ENCODE data around the gene TFR2. TPM values are rescaled to one million over a fixed set of nuclear protein-coding genes. Genes with fewer than 3 reads are reported as not detected.
"Not testable (repeated sequence)": the region's sequence is repeated elsewhere in the genome, so short reads cannot be mapped to it uniquely, and the experiment has no call there.

The TFR2 gene
- total RNA-seq, 1 donor from 2014 or later, result 0.33 TPM

DNA sequence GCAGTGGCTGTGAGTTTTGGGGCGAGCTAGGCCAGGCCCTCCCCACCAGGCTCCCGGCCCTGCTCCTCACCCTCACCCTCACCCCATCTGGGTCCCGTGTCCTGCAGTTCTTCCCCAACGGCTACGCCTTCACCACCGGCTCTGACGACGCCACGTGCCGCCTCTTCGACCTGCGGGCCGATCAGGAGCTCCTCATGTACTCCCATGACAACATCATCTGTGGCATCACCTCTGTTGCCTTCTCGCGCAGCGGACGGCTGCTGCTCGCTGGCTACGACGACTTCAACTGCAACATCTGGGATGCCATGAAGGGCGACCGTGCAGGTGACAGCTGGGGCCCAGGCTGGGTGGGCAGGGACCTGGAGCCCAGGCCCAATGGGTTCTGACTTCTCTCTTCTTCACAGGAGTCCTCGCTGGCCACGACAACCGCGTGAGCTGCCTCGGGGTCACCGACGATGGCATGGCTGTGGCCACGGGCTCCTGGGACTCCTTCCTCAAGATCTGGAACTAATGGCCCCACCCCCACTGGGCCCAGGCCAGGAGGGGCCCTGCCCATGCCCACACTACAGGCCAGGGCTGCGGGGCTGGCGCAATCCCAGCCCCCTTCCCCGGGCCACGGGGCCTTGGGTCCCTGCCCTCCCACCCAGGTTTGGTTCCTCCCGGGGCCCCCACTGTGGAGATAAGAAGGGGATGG lies 37.1 kb upstream of the TFR2 start:
- DNase-seq (ENCODE audit: low read depth, low spot score), result no peak

DNA sequence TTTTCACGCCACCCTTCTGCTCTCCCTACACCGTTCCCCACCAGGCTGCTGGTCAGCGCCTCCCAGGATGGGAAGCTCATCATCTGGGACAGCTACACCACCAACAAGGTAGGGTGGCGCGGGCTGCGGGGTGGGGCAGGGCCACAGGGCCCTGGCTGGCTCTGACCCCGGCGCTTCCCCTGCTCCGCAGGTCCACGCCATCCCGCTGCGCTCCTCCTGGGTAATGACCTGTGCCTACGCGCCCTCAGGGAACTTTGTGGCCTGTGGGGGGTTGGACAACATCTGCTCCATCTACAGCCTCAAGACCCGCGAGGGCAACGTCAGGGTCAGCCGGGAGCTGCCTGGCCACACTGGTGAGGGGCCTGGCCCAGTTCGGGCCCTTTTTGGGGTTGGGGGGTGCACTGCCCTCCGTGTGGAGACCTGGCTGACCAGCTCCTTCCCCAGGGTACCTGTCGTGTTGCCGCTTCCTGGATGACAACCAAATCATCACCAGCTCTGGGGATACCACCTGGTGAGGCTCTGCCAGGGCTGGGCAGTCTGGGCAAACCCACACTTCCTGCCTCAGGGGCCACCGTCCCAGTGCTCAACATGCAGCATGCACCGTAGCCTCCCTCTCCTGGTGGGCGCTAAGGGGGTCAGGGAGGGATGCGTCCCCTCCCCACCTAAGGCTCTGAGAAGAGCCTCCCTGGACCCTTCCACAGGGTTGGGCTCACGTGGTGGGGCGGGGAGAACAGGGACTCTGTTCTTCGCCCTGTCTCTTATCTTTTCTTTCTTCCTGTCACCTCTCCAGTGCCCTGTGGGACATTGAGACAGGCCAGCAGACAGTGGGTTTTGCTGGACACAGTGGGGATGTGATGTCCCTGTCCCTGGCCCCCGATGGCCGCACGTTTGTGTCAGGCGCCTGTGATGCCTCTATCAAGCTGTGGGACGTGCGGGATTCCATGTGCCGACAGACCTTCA lies 36.2 kb upstream of the TFR2 start:
- DNase-seq (ENCODE audit: low read depth, low spot score), result no peak

DNA sequence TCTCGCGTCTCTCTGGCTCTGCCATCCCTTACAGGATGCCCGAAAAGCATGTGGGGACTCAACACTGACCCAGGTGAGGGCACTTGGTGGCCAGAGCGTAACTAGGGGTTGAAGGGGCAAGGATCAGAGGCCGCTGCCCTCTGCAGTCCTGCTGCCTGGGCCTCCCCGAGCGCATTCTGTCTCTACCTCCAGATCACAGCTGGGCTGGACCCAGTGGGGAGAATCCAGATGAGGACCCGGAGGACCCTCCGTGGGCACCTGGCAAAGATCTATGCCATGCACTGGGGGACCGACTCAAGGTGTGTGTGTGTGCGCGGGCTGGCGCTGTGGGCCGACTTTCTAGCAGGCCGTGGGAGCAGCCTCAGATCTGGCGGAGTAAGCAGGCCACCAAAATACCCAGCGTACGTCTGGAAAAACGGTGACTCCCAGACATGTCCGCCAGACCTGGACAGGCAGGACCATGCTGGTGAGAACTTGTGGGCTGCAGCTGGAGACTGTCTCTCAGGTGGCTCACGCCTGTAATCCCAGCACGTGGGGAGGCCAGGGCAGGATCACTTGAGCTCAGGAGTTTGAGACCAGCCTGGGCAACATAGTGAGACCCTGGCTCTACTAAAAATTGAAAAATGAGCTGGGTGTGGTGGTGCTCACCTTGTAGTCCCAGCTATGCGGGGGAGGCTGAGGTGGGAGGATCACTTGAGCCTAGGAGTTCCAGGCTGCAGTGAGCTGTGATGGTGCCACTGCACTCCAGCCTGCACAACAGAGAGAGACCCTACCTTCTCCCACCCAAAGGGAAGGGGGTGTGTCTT lies 35.4 kb upstream of the TFR2 start:
- no peak for DNase-seq (ENCODE audit: low read depth, low spot score)

DNA sequence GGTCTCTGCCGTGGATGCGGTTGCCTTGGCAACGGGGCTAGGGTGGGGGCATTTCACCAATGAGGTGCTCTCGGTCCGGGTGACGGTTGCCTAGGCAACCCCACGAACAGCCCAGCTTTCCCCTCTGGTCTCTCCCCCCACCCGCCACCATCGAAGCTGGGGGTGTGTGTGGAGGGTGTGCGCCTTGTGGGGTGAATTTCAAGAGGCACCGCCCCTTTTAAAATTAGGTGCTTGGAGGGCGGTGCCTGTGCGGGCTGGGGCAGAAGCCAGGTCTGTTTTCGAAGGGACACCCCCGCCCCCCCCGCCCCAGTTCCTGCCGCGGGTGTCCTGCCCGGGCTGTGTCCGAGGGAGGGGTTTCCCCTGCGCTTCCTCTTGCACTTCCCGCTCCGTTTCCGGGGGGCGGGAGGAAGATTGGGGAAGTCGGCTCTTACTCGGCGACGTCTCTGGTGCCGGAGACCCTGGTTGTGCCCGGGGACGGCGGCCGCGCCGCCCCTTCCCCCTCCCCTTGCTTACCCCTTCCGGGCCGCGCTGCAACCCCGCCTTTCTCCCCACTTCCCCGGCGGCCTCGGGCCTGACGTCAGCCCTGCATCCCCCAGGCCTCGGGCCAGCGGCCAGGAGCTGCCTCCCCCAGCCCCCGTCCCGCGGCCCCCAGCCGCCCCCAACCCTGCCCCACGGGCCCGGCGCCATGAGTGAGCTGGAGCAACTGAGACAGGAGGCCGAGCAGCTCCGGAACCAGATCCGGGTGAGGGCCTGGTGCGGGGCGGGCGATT lies 34.4 kb upstream of the TFR2 start:
- DNase-seq (ENCODE audit: low read depth, low spot score), result no peak

DNA sequence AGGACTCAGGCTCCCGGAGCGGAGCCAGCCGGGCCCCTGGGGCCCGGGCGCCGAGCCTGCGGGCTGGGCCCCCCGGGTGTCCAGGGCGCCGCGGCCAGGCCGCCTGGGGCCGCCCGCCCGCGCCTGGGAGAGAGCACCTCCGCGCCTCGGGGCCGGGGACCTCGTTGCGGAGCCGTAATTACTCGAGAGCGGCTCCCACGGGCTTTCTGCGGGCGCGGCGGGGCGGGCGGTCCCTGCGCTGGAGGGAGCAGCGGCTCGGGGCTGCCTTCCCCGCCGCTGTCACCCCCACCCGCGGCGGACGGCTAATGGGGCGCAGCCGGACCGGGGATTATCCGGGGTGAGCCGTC lies 33.7 kb upstream of the TFR2 start:
- no peak for DNase-seq (ENCODE audit: low read depth, low spot score)

DNA sequence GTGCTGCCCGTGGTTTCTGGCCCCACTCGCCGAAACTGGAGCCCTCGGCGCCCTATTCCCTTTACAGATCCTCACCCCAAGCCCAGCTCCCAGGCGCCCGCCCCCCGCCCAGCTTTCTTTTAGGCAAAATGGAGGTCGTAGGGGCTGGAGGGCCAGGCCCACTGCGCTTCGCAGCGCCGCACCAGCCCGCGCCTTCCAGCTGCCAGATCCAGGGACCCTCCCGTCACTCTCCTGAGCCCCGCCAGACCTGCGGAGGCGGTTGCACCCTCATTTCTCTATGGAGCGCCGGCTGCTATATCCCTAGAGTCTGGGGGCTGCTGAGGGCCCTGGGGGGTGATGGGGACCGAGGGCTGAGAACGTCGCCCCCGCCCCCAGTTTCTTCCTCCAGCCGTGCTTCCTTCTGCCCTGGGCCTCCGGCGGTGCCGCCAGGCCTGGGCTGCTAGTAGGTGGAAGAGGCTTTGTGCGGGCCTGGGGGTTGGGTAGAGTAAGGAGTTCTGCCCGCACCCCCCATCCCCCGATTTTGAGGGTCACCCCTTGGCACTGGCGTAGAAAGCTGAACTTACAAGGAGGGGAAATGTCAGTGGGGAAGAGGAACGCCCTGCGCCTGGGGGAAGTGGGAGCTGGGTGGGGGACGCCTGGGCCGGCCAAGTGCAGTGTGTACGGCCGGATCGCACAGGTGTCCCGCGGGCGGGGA lies 33.2 kb upstream of the TFR2 start:
- DNase-seq (ENCODE audit: low read depth, low spot score), result no peak

DNA sequence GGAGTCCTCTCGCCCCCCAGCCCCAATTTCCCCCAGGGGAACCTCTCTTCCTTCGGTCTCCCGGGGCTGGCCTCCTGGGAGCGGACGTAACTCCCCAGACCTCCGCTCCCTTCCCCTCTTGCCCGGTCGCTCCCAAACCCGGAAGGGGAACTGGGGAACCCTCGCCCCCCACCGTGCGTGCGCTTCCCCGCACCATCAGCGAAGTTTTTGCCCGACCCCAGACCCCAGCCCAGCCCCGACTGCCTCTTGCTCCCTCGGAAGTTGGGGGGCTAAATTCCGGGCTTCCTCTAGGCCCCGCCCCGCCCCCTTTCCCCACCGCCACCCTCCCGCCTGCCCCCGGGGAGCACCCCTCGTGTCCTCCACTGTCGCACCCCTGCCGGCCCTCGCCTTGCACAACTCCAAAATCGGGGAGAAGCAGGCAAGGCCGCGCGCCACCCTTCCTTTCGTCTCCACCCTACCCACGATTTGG lies 32.6 kb upstream of the TFR2 start:
- DNase-seq (ENCODE audit: low read depth, low spot score), result no peak

DNA sequence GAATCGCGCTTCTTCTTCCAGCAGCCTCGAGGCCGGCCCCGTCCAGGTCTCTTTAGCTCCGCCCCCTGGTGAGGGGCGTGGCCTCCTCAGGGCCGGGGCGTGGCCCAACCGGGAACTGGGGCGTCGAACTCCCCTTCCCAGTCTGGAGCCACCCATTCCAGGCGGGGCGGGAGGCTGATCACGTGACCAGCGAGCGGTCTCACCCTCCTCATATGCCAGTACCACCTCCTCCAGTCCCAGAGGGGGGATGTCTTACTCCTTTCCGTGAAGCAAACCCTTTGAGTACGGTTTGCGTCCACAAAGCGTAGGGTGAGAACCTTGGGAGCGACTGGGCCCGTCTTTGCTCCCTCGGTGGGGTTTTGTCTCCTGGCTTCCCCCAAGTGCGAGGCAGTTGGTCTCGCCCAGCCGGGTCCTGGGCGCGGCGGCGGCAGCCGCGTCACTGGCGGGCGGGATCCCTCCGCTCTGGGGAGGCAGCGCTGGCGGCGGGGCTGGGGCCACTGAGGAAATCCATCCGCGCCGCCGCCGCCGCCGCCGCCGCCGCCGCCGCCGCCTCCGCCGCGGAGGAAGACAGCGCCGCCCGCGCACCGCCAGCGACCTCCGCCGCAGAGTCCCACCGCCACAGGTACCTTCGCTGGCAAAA lies 32.1 kb upstream of the TFR2 start, which contains the start of gene GNB2:
Gene GNB2 (plus strand): TSS at position 439 of the 640 bp plus-strand sequence. CDS start 2,526 bp downstream, outside the sequence.
- DNase-seq (ENCODE audit: low read depth, low spot score), result peak; percentile 98

DNA sequence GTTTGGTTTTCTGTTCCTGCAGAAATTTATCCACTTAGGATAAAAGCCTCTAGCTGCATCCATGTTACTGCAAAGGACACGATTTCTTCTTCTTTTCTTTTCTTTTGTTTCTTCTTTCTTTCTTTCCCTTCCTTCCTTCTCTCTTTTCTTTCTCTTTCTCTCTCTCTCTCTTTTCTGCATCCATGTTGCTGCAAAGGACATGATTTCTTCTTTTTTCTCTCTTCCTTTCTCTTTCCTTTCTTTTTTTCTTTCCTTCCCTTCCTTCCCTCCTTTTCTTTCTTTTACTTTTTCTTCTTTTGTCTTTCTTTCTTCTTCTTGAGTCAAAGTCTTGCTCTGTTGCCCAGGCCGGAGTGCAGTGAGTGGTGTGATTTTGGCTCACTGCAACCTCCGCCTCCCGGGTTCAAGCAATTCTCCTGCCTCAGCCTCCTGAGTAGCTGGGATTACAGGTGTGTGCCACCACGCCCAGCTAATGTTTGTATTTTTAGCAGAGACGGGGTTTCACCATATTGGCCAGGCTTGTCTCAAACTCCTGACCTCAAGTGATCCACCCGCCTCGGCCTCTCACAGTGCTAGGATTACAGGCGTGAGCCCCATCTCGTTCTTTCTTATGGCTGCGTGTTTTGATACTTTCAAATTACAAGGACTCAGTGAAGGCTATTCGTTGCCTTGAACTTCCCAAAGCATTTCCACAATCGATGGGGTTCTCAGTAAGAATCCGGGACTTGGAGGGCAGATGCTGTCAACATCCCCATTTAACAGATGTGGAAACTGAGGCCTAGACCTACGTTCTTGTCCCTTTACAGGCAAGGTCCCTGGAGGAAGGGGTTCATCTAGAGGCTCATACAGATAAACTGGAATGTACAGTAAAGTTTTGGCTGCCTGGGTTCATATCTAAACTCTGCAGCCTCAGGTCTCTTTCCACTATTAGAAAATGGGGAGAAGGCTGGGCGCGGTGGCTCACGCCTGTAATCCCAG lies 30.3 kb upstream of the TFR2 start:
- DNase-seq (ENCODE audit: low read depth, low spot score), result no peak

DNA sequence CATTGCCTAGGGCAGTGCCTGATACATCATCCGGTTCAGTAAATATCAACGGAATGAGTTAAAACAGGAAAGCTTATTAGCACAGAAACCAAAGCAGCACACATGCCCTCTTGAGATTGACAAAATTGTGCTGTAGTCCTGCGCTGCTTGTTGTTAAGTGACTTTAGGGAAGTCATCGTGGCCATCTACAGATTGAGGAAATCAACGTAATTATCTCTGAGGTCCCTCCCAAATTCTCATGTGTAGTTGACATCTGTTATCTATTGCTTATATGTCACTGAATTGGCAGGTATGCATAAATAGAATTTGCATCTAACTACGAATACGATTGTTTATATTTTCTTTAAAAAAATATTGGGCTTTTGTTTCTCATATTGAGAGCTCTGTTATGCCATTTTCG lies 28.7 kb upstream of the TFR2 start:
- no peak for DNase-seq (ENCODE audit: low read depth, low spot score)

DNA sequence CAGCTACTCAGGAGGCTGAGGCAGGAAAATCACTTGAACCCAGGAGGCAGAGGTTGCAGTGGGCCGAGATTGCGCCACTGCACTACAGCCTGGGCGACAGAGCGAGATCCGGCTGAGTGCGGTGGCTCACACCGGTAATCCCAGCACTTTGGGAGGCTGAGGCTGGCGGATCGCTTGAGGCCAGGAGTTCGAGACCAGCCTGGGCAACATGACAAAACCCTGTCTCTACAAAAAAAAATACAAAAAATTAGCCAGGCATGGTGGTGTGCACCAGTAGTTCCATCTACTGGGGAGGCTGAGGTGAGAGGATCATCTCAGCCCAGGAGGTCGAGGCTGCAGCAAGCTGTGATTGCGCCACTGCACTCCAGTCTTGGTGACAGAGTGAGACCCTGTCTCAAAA lies 27.8 kb upstream of the TFR2 start:
- not testable (repeated sequence) for DNase-seq (ENCODE audit: low read depth, low spot score)

DNA sequence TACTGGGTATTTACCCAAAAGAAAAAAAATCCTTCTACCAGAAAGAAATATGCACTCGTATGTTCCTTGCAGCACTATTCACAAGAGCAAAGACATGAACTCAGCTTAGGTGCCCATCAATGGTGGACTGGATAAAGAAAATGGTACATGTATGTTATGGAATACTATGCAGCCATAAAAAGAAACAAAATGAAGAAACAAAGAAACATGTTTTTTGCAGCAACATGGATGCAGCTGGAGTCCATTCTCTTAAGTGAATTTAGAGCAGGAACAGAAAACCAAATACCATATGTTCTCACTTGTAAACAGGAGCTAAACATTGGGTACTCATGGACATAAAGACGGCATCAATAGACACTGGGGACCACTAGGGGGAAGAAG lies 26.7 kb upstream of the TFR2 start:
- no peak for DNase-seq (ENCODE audit: low read depth, low spot score)

DNA sequence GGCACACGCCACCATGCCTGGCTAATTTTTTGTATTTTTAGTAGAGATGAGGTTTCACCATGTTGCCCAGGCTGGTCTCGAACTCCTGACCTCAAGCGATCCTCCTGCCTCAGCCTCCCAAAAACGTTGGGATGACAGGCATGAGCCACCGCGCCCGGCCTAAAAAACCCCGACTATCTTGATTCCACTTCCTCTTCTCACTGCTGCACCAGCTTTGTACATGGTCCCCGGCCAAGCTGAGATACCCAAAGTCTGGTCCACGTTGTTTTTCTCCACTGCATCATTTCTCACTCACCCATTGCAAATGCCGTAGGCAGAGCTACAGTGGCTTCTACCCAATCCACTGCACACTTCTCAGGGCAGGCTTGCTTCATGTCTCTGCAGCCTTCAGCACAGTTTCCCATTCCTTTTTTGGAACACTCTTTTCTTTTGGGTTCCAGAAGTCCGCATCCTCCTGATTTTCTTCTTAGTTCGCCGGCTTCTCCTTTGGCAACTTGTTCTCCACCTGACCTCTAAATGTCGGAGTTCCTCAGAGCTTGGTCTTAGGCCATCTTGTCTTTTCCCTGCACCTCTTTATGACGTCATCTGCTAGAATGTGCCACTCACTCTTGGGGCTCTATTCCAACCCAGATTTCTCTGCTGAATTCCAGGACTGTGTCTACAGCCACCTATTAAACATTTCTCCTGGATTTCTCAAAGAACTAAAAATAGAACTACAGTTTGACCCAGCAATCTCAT lies 26.1 kb upstream of the TFR2 start:
- DNase-seq (ENCODE audit: low read depth, low spot score), result no peak

DNA sequence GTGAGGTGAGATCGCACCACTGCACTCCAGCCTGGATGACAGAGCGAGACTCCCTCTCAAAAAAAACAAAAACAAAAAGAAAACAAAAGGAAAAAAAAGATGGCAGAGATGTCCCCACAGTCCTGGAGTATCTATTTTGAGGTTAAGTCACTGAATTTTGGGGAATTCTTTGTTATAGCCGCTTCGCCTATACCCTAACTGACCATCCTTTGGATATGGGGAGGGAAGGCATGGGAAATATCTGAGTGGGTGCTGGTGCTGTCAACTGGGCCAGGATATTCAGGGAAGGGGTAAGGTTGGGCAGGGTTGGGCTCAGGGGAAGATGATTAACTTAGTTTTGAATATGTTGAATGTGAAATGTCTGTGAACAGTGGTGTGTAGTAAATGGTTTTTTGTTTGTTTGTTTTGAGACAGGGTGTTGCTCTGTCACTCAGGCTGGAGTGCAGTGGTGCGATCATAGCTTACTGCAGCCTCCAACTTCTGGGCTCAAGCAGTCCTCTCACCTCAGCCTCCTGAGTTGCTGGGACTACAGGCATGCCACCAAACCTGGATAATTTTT lies 23.9 kb upstream of the TFR2 start:
- DNase-seq (ENCODE audit: low read depth, low spot score), result no peak

DNA sequence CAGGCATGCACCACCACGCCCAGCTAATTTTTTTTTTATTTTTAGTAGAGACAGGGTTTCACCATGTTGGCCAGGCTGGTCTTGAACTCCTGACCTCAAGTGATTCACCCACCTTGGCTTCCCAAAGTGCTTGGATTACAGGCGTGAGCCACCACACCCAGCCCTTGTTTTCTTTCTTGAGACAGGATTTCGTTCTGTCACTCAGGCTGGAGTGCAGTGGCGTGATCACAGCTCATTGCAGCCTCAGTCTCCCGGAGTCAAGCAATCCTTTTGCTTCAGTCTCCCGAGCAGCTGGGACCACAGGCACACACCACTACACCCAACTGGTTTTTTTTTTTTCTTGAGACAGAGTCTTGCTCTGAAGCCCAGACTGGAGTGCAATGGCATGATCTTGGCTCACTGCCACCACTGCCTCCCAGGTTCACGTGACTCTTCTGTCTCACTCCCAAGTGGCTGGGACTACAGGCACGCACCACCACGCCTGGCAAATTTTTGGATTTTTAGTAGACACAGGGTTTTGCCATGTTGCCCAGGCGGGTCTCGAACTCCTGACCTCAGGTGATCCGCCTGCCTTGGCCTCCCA lies 20.9 kb upstream of the TFR2 start:
- not testable (repeated sequence) for DNase-seq (ENCODE audit: low read depth, low spot score)

DNA sequence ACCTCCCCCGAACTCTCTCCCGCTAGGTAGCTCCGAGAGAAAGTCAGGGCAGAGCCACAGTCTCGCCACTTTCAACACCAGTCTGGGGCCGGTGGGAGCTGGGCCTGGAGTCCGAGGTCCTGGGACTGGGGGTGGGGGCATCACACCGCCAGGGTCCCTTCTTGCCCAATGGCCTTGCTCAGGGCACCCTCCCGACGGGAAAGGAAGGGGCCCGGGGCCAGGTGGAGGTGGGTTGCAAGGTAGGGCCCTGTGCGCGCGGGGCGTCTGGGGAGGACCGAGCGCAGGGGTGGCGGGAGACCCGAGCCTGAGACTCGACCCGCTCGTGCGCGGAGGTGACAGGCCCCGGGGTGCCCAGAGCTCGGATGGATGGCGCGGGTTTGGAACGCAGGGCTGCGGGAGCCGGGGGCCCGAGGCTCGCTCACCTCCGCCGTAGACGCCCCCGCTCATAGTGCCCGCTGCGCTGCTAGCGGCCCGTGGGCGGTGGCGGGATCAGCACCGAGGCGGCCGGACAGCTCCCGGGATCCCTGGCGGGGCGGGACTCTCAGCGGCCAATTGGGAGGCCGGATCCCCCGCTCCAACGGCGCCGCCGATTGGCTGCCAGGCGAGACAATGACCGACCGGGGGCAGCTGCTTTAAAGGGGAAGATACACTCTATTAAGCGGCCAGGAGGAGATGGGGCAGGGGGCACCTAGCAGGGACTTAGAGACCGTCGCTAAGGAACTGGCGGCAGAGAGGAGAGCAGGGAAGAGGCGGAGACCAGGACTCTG lies 14.7 kb upstream of the TFR2 start, which contains the start of gene ACTL6B:
Gene ACTL6B (minus strand): TSS at position 541 of the 767 bp plus-strand sequence. CDS start 94 bp downstream, at position 447.
- DNase-seq (ENCODE audit: low read depth, low spot score), result no peak
